H9 (cell line): Measurements from ENCODE around the gene OR52K1. TPM values are rescaled to one million over a fixed set of nuclear protein-coding genes. Genes with fewer than 3 reads are reported as not detected.
"Not testable (repeated sequence)": the region's sequence is repeated elsewhere in the genome, so short reads cannot be mapped to it uniquely, and the experiment has no call there.

Experiments used
- DNase-seq: peaks from one replicate; pipeline ENCODE4 v3.0.0-alpha.2; 2017
- H2AFZ ChIP-seq: one replicate; pipeline ENCODE4 v1.6.1; 2013; ENCODE audit warnings: mild to moderate bottlenecking, low read length, control low read depth, moderate library complexity
- H2AK5ac ChIP-seq: 2 replicates; pipeline ENCODE4 v1.6.1; 2013; ENCODE audit warnings: low read length, control low read depth, mixed read lengths; ENCODE audit not compliant: insufficient read length
- H2BK120ac ChIP-seq: one replicate; pipeline ENCODE4 v1.6.1; 2013; ENCODE audit warnings: low read depth, mild to moderate bottlenecking, low read length, control low read depth, inconsistent platforms; ENCODE audit not compliant: poor library complexity, severe bottlenecking
- H2BK12ac ChIP-seq: 2 replicates; pipeline ENCODE4 v1.6.1; 2013; ENCODE audit warnings: low read length, control low read depth, mixed read lengths, low read depth; ENCODE audit not compliant: insufficient read length
- H2BK15ac ChIP-seq: 2 replicates; pipeline ENCODE4 v1.6.1; 2013; ENCODE audit warnings: low read depth, low read length, control low read depth
- H2BK20ac ChIP-seq: one replicate; pipeline ENCODE4 v1.6.1; 2013; ENCODE audit warnings: low read depth, mild to moderate bottlenecking, low read length, control low read depth, inconsistent platforms; ENCODE audit not compliant: poor library complexity, severe bottlenecking
- H2BK5ac ChIP-seq: 2 replicates; pipeline ENCODE4 v1.6.1; 2013; ENCODE audit warnings: low read length, control low read depth, mixed read lengths; ENCODE audit not compliant: insufficient read length
- H3K14ac ChIP-seq: 2 replicates; pipeline ENCODE4 v1.6.1; 2013; ENCODE audit warnings: low read length, control low read depth; ENCODE audit not compliant: insufficient read depth
- H3K18ac ChIP-seq: 2 replicates; pipeline ENCODE4 v1.6.1; 2013; ENCODE audit warnings: low read depth, mild to moderate bottlenecking, mixed read lengths, low read length, control low read depth; ENCODE audit not compliant: insufficient read length
- H3K23ac ChIP-seq: 2 replicates; pipeline ENCODE4 v1.6.1; 2013; ENCODE audit warnings: low read length, control low read depth, mixed read lengths, low read depth; ENCODE audit not compliant: insufficient read length
- H3K23me2 ChIP-seq: 2 replicates; pipeline ENCODE4 v1.6.1; 2013; ENCODE audit warnings: low read depth, mild to moderate bottlenecking, mixed read lengths, low read length, control low read depth; ENCODE audit not compliant: insufficient read length, poor library complexity, severe bottlenecking
- H3K27ac ChIP-seq: 2 replicates; pipeline ENCODE4 v1.5.1; 2013; ENCODE audit warnings: low read length, control low read depth, mixed read lengths, low read depth; ENCODE audit not compliant: insufficient read length
- H3K27me3 ChIP-seq: 2 replicates; pipeline ENCODE4 v1.6.1; 2013; ENCODE audit warnings: low read length, control low read depth, inconsistent platforms; ENCODE audit not compliant: insufficient read depth
- H3K4ac ChIP-seq: 2 replicates; pipeline ENCODE4 v1.6.1; 2013; ENCODE audit warnings: low read depth, mild to moderate bottlenecking, control low read depth, inconsistent platforms, low read length, moderate library complexity
- H3K4me1 ChIP-seq: 2 replicates; pipeline ENCODE4 v1.6.1; 2013; ENCODE audit warnings: low read length, control low read depth, inconsistent platforms; ENCODE audit not compliant: insufficient read depth
- H3K4me2 ChIP-seq: 2 replicates; pipeline ENCODE4 v1.6.1; 2013; ENCODE audit warnings: low read length, control low read depth, mixed read lengths; ENCODE audit not compliant: insufficient read length, insufficient read depth
- H3K56ac ChIP-seq: 2 replicates; pipeline ENCODE4 v1.6.1; 2013; ENCODE audit warnings: low read depth, mild to moderate bottlenecking, mixed read lengths, low read length, control low read depth; ENCODE audit not compliant: insufficient read length
- H3K79me1 ChIP-seq: 2 replicates; pipeline ENCODE4 v1.6.1; 2013; ENCODE audit warnings: low read depth, mild to moderate bottlenecking, moderate library complexity, low read length, control low read depth, inconsistent platforms; ENCODE audit not compliant: insufficient read depth, poor library complexity, severe bottlenecking
- H3K79me2 ChIP-seq: 2 replicates; pipeline ENCODE4 v1.6.1; 2013; ENCODE audit warnings: low read length, control low read depth, inconsistent platforms; ENCODE audit not compliant: insufficient read depth
- H3K9ac ChIP-seq: 2 replicates; pipeline ENCODE4 v1.6.1; 2013; ENCODE audit warnings: low read length, control low read depth, mixed read lengths; ENCODE audit not compliant: insufficient read length; ENCODE audit errors: extremely low read depth
- H3K9me3 ChIP-seq: one replicate; pipeline ENCODE4 v1.6.1; 2013; ENCODE audit warnings: low read depth, low read length, inconsistent platforms; ENCODE audit not compliant: control insufficient read depth
- H3T11ph ChIP-seq: one replicate; pipeline ENCODE4 v1.6.1; 2013; ENCODE audit warnings: mild to moderate bottlenecking, low read length, control low read depth, inconsistent platforms
- H4K20me1 ChIP-seq: one replicate; pipeline ENCODE4 v1.6.1; 2013; ENCODE audit not compliant: control insufficient read depth, insufficient read length, insufficient read depth
- H4K5ac ChIP-seq: 2 replicates; pipeline ENCODE4 v1.6.1; 2013; ENCODE audit warnings: low read depth, mild to moderate bottlenecking, mixed read lengths, low read length, control low read depth; ENCODE audit not compliant: insufficient read length
- H4K8ac ChIP-seq: replicated peaks from 2 replicates; pipeline ENCODE4 v1.6.1; 2013; ENCODE audit warnings: low read length, control low read depth, mixed read lengths, low read depth; ENCODE audit not compliant: insufficient read length
- H4K91ac ChIP-seq: 2 replicates; pipeline ENCODE4 v1.6.1; 2013; ENCODE audit warnings: low read depth, mild to moderate bottlenecking, moderate library complexity, mixed read lengths, low read length, control low read depth; ENCODE audit not compliant: insufficient read length
- H3K27ac Mint-ChIP-seq, 3 experiments: 2 replicates in 2 of 3; 3 replicates in 1 of 3; pipeline ENCODE4 v1.8.0; 2020 to 2021; ENCODE audit warnings: mixed read lengths in 3 of 3, mild to moderate bottlenecking in 1 of 3, moderate library complexity in 1 of 3
- H3K27me3 Mint-ChIP-seq: 2 replicates; pipeline ENCODE4 v1.8.0; 2021; ENCODE audit warnings: low read depth, mild to moderate bottlenecking, moderate library complexity, mixed read lengths
- H3K36me3 Mint-ChIP-seq, 3 experiments: 2 replicates in 2 of 3; 3 replicates in 1 of 3; pipeline ENCODE4 v1.8.0; 2020 to 2021; ENCODE audit warnings: low read depth in 3 of 3, mixed read lengths in 3 of 3; ENCODE audit not compliant: insufficient read depth in 1 of 3
- H3K4me1 Mint-ChIP-seq, 2 experiments: 2 replicates each; pipeline ENCODE4 v1.8.0; 2020; ENCODE audit warnings: mixed read lengths in 2 of 2
- H3K4me3 Mint-ChIP-seq, 2 experiments: 2 replicates in 1 of 2; 3 replicates in 1 of 2; pipeline ENCODE4 v1.8.0; 2020 to 2021; ENCODE audit warnings: mild to moderate bottlenecking in 2 of 2, mixed read lengths in 2 of 2, moderate library complexity in 1 of 2
- H3K9me3 Mint-ChIP-seq, 2 experiments: 2 replicates in 1 of 2; 3 replicates in 1 of 2; pipeline ENCODE4 v1.8.0; 2020; ENCODE audit warnings: mild to moderate bottlenecking in 2 of 2, mixed read lengths in 2 of 2, moderate library complexity in 1 of 2
- WGBS: extraction: QIAGEN DNeasy Blood & Tissue Kit; methylation state at CpG from one replicate; pipeline ENCODE4 v1.1.7; 2013; ENCODE audit warnings: missing lambda C conversion rate, low lambda C conversion rate, mixed read lengths; ENCODE audit not compliant: insufficient read length; ENCODE audit errors: extremely low coverage; 5-methylcytosine and 5-hydroxymethylcytosine counted together
- total RNA-seq: library from RNA; stranded (reverse); gene quantifications from 2 replicates; pipeline ENCODE4 v1.2.1, GENCODE V29; 2021
- TF ChIP-seq, protein P1 (sequence below): fragments of 200-600 bp; sonication (generic); conservative IDR thresholded peaks from 3 replicates; pipeline ENCODE4 v1.8.0; 2021; ENCODE audit warnings: antibody characterized with exemption, mild to moderate bottlenecking

The OR52K1 gene
- total RNA-seq, 1 experiment from 2014 or later: not detected

DNA sequence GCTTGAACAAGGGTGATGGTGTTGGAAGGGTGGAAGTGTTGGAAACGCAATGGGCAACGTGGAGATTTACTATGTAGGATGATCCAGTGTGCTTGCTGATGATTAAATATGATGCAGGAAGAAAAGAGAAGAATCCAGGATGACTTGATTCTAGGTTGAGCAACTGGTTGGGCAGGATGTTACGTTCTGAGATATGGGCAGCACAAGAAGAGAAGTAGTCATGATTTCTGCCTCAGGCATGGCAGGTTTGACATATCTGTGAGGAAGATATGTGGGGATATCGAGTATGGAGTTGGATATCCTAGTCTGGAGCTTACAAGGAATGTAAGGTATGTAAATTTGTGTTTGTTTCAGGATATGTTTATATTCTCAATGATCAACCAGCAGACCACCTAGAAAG, 1.9 kb downstream of the OR52K1 start:
- Histone ChIP-seq H3K9ac (no peak overlapping the region), H2BK20ac (no peak overlapping the region), H4K8ac (no peak overlapping the region), H3K9me3 (no peaks in the 10 kb centered on the region), H3K23me2 (no peaks in the 10 kb centered on the region), H2BK5ac (no peak overlapping the region), H3K79me1 (no peaks in the 10 kb centered on the region), H4K5ac (no peak overlapping the region), H3K4ac (no peak overlapping the region), H3K4me1 (no peaks in the 10 kb centered on the region; the same call in 1 of the 2 replicates), H3K27ac (no peak overlapping the region), H4K20me1 (no peaks in the 10 kb centered on the region), H3K4me2 (no peak overlapping the region), H3K14ac (no peak overlapping the region), H3K23ac (no peak overlapping the region), H3K18ac (no peak overlapping the region), H4K91ac (no peak overlapping the region), H2AK5ac (no peak overlapping the region), H2BK15ac (no peak overlapping the region), H2BK120ac (no peak overlapping the region), H3T11ph (no peak overlapping the region), H2BK12ac (no peak overlapping the region), H3K79me2 (no peaks in the 10 kb centered on the region), H3K27me3 (no peaks in the 10 kb centered on the region), H2AFZ (no peak overlapping the region), H3K56ac (no peak overlapping the region)
- no CpG with 5 or more reads among the region's 4 CpGs for WGBS
- Mint-ChIP-seq H3K4me3 (no peak overlapping the region), H3K36me3 (no peaks in the 10 kb centered on the region), H3K27me3 (no peaks in the 10 kb centered on the region; the same call in 1 of the 2 replicates), H3K4me1 (peaks cover 6 to 10% of the 10 kb centered on the region in 2 experiments), H3K27ac (no peak overlapping the region), H3K9me3 (no peaks in the 10 kb centered on the region)
- no peak for DNase-seq
- TF ChIP-seq, protein P1, sequence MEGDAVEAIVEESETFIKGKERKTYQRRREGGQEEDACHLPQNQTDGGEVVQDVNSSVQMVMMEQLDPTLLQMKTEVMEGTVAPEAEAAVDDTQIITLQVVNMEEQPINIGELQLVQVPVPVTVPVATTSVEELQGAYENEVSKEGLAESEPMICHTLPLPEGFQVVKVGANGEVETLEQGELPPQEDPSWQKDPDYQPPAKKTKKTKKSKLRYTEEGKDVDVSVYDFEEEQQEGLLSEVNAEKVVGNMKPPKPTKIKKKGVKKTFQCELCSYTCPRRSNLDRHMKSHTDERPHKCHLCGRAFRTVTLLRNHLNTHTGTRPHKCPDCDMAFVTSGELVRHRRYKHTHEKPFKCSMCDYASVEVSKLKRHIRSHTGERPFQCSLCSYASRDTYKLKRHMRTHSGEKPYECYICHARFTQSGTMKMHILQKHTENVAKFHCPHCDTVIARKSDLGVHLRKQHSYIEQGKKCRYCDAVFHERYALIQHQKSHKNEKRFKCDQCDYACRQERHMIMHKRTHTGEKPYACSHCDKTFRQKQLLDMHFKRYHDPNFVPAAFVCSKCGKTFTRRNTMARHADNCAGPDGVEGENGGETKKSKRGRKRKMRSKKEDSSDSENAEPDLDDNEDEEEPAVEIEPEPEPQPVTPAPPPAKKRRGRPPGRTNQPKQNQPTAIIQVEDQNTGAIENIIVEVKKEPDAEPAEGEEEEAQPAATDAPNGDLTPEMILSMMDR: no peak

DNA sequence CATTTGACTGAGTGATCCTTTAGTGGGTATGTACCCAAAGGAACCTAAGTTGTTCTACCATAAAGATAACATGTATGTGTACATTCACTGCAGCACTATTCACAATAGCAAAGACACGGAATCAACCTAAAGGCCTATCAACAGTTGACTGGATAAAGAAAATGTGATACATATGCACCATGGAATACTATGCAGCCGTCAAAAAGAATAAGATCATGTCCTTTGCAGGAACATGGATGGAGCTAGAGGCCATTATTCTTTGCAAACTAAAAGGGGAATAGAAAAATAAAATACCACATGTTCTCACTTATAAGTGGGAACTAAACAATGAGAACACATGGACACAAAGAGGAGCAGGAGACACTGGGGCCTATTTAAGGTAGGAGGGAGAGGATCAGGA, 9.0 kb downstream of the OR52K1 start:
- H2AK5ac ChIP-seq, H4K5ac ChIP-seq, H3K56ac ChIP-seq, H3K4me1 Mint-ChIP-seq, H3K27me3 Mint-ChIP-seq, H4K8ac ChIP-seq, H2BK15ac ChIP-seq, H3K9ac ChIP-seq, H3K23ac ChIP-seq, H4K20me1 ChIP-seq, H3K14ac ChIP-seq, H3K4me2 ChIP-seq, H3K79me1 ChIP-seq, H3K18ac ChIP-seq, H3K27ac ChIP-seq, H2AFZ ChIP-seq, H3K27me3 ChIP-seq, H3K4me1 ChIP-seq, H4K91ac ChIP-seq, H2BK120ac ChIP-seq, H3K4me3 Mint-ChIP-seq, H3K27ac Mint-ChIP-seq, H3K36me3 Mint-ChIP-seq, H2BK20ac ChIP-seq, H3T11ph ChIP-seq, H3K79me2 ChIP-seq, H3K23me2 ChIP-seq, H3K9me3 Mint-ChIP-seq, H3K9me3 ChIP-seq, H2BK5ac ChIP-seq, DNase-seq, H3K4ac ChIP-seq, H2BK12ac ChIP-seq: not testable (repeated sequence)
- WGBS: no CpG with 5 or more reads among the region's 2 CpGs
